HCT116 (cell line): Measurements from ENCODE around the gene CHMP4B. TPM values are rescaled to one million over a fixed set of nuclear protein-coding genes. Genes with fewer than 3 reads are reported as not detected.

ENCODE experiments used
- ATAC-seq: fragments of 200-7000 bp; cut with Tn5 transposase; 2 replicates; pipeline ENCODE4 v1.9.1; 2020; ENCODE audit warnings: mild to moderate bottlenecking, moderate library complexity
- BruUV-seq: library from RNA; stranded (reverse); fragments of 400-500 nt; replicated peaks from 2 replicates; lab custom pipeline; 2021; lab: Mats Ljungman, UMichigan
- CTCF ChIA-PET: fragments of 300-600 bp; sonication (Branson Sonifier 250); formaldehyde crosslinking; loops from one replicate; lab custom pipeline; 2021; ENCODE audit warnings: antibody characterized with exemption; lab: Charles Lee
- POLR2A ChIA-PET: fragments of 300-600, 350-600 bp; sonication (Branson Sonifier 250); formaldehyde crosslinking; loops from one replicate; lab custom pipeline; 2021; ENCODE audit warnings: antibody characterized with exemption; lab: Charles Lee
- RAD21 ChIA-PET, 2 experiments: fragments of 300-600 bp; sonication (Branson Sonifier 250); formaldehyde crosslinking; loops; one replicate each; lab custom pipeline; 2023; ENCODE audit warnings: low total read pairs in 2 of 2; ENCODE audit not compliant: uncharacterized antibody in 2 of 2, unreplicated experiment in 2 of 2, low non-redundant PET in 1 of 2; lab: Charles Lee
- DNase-seq: peaks from one replicate; pipeline ENCODE4 v3.0.0-alpha.2; 2010; ENCODE audit warnings: low read depth, low spot score
- H2AFZ ChIP-seq: fragments of 200-600 bp; shearing (Covaris generic), sonication (generic); 2 replicates; pipeline ENCODE4 v1.6.1; 2017; ENCODE audit warnings: low read depth, mixed run types, mixed read lengths, antibody characterized with exemption, low read length; ENCODE audit not compliant: poor library complexity, severe bottlenecking
- H3K27ac ChIP-seq: 2 replicates; pipeline ENCODE4 v1.5.1; 2012; ENCODE audit warnings: low read depth, low read length
- H3K27me3 ChIP-seq: fragments of 200-600 bp; sonication (generic); 2 replicates; pipeline ENCODE4 v1.6.1; 2016; ENCODE audit warnings: mixed run types, low read length, mixed read lengths; ENCODE audit not compliant: insufficient read depth
- H3K36me3 ChIP-seq, 2 experiments: fragments of 200-500 bp in 1 of 2; fragments of 200-600 bp in 1 of 2; sonication (Bioruptor generic) in 1 of 2; sonication (generic) in 1 of 2; 2 replicates each; pipeline versions ENCODE4 v1.5.1 to v1.6.1; 2014 to 2016; ENCODE audit warnings: low read length in 2 of 2, inconsistent platforms in 1 of 2, mixed read lengths in 1 of 2, mixed run types in 1 of 2; ENCODE audit not compliant: insufficient read depth in 2 of 2, control insufficient read depth in 1 of 2
- H3K4me1 ChIP-seq, 2 experiments: fragments of 200-600 bp in 1 of 2; sonication (generic) in 1 of 2; 2 replicates each; pipeline versions ENCODE4 v1.5.1 to v1.6.1; 2012 to 2017; ENCODE audit warnings: low read length in 2 of 2, inconsistent platforms in 1 of 2, mild to moderate bottlenecking in 1 of 2, mixed read lengths in 1 of 2, mixed run types in 1 of 2, moderate library complexity in 1 of 2; ENCODE audit not compliant: insufficient read depth in 2 of 2, control insufficient read depth in 1 of 2
- H3K4me2 ChIP-seq: fragments of 200-600 bp; sonication (generic); 2 replicates; pipeline ENCODE4 v1.6.1; 2017; ENCODE audit warnings: mixed run types, low read length, mixed read lengths
- H3K4me3 ChIP-seq, 2 experiments: fragments of 200-600 bp in 1 of 2; sonication (generic) in 1 of 2; replicated peaks in 1 of 2; 2 replicates each; pipeline ENCODE4 v1.5.1; 2011 to 2016; ENCODE audit warnings: low read length in 2 of 2, control low read depth in 1 of 2, low read depth in 1 of 2, mild to moderate bottlenecking in 1 of 2, mixed read lengths in 1 of 2, mixed run types in 1 of 2
- H3K79me2 ChIP-seq: fragments of 200-600 bp; sonication (generic); 2 replicates; pipeline ENCODE4 v1.6.1; 2017; ENCODE audit warnings: mild to moderate bottlenecking, mixed run types, low read length, moderate library complexity, mixed read lengths; ENCODE audit not compliant: insufficient read depth
- H3K9ac ChIP-seq: fragments of 200-600 bp; sonication (generic); 2 replicates; pipeline ENCODE4 v1.6.1; 2016; ENCODE audit warnings: low read length, mixed read lengths
- H3K9me2 ChIP-seq: fragments of 200-600 bp; sonication (generic), shearing (Covaris generic); 2 replicates; pipeline ENCODE4 v1.6.1; 2017; ENCODE audit warnings: mixed run types, mild to moderate bottlenecking, moderate library complexity; ENCODE audit not compliant: insufficient read depth
- H3K9me3 ChIP-seq, 2 experiments: fragments of 200-500 bp in 1 of 2; fragments of 200-600 bp in 1 of 2; sonication (Bioruptor generic) in 1 of 2; sonication (generic) in 1 of 2; 2 replicates each; pipeline ENCODE4 v1.6.1; 2014 to 2017; ENCODE audit warnings: low read length in 2 of 2, mixed read lengths in 2 of 2, inconsistent platforms in 1 of 2, low read depth in 1 of 2, mild to moderate bottlenecking in 1 of 2, mixed run types in 1 of 2, moderate library complexity in 1 of 2; ENCODE audit not compliant: control insufficient read depth in 1 of 2, insufficient read depth in 1 of 2
- H4K20me1 ChIP-seq: fragments of 200-600 bp; sonication (generic), shearing (Covaris generic); 2 replicates; pipeline ENCODE4 v1.6.1; 2017; ENCODE audit warnings: mixed run types, mild to moderate bottlenecking, moderate library complexity; ENCODE audit not compliant: insufficient read depth
- ATF3 ChIP-seq: IDR thresholded peaks from 2 replicates; pipeline ENCODE4 v1.6.1; 2012
- CBX3 ChIP-seq: IDR thresholded peaks from 2 replicates; pipeline ENCODE4 v1.6.1; 2012; ENCODE audit warnings: low read depth
- CEBPB ChIP-seq: IDR thresholded peaks from 2 replicates; pipeline ENCODE4 v1.6.1; 2012; ENCODE audit warnings: low read depth
- ELF1 ChIP-seq: IDR thresholded peaks from 2 replicates; pipeline ENCODE4 v1.6.1; 2012; ENCODE audit warnings: low read depth, borderline replicate concordance
- EZH2 ChIP-seq: fragments of 200-600 bp; sonication (generic); IDR thresholded peaks from 2 replicates; pipeline ENCODE4 v1.6.1; 2017; ENCODE audit warnings: antibody characterized with exemption, mixed run types
- EZH2phosphoT487 ChIP-seq: fragments of 200-600 bp; IDR thresholded peaks from 2 replicates; pipeline ENCODE4 v1.6.1; 2018; ENCODE audit warnings: antibody characterized with exemption, borderline replicate concordance
- FOSL1 ChIP-seq: IDR thresholded peaks from 2 replicates; pipeline ENCODE4 v1.6.1; 2012; ENCODE audit warnings: low read depth
- JUND ChIP-seq: IDR thresholded peaks from 2 replicates; pipeline ENCODE4 v1.6.1; 2012
- POLR2A ChIP-seq: IDR thresholded peaks from 2 replicates; pipeline ENCODE4 v1.7.0; 2011; ENCODE audit warnings: borderline replicate concordance; ENCODE audit not compliant: insufficient read depth, insufficient read length; ENCODE audit errors: extremely low read depth
- REST ChIP-seq: IDR thresholded peaks from 2 replicates; pipeline ENCODE4 v1.6.1; 2012; ENCODE audit warnings: low read depth
- SIN3A ChIP-seq: IDR thresholded peaks from 2 replicates; pipeline ENCODE4 v1.6.1; 2012; ENCODE audit warnings: low read depth
- SP1 ChIP-seq: IDR thresholded peaks from 2 replicates; pipeline ENCODE4 v1.6.1; 2012; ENCODE audit warnings: low read depth
- SRF ChIP-seq: IDR thresholded peaks from 2 replicates; pipeline ENCODE4 v1.6.1; 2012; ENCODE audit warnings: low read depth
- intact Hi-C: fragments of 100-400 bp; cut with micrococcal nuclease; formaldehyde crosslinking; loops from 2 replicates; pipeline ENCODE4 v1.10.0; 2022
- total RNA-seq: library from RNA; stranded (reverse); gene quantifications from one replicate; pipeline ENCODE4 v1.2.1, GENCODE V29; 2021; ENCODE audit not compliant: unreplicated experiment

Gene CHMP4B
- total RNA-seq, 1 experiment from 2014 or later, result 56.9 TPM

- ChIA-PET CTCF (no interaction called here), RAD21 (no interaction called here), POLR2A (no interaction called here)
- Histone ChIP-seq H3K9ac (no peak overlapping the region), H4K20me1 (peaks cover 3% of the 10 kb centered on the region; the same call in 1 of the 2 replicates), H3K9me3 (no peaks in the 10 kb centered on the region), H2AFZ (no peak overlapping the region), H3K9me2 (no peaks in the 10 kb centered on the region), H3K27me3 (no peaks in the 10 kb centered on the region), H3K4me3 (no peak overlapping the region), H3K4me1 (peaks cover 15 to 28% of the 10 kb centered on the region in 2 experiments), H3K36me3 (no peaks in the 10 kb centered on the region), H3K79me2 (peaks cover 73% of the 10 kb centered on the region), H3K4me2 (no peak overlapping the region), H3K27ac (no peak overlapping the region)
- intact Hi-C loops, result no loop called here
- ATAC-seq (no peak), DNase-seq (no peak)
- TF ChIP-seq CBX3 (no peak), FOSL1 (no peak), SRF (no peak), ATF3 (no peak), REST (no peak), JUND (no peak), SP1 (no peak), EZH2phosphoT487 (no peak), SIN3A (no peak), POLR2A (no peak), EZH2 (no peak), ELF1 (no peak), CEBPB (no peak)
- BruUV-seq, result no TSS peak
These were observed 11.8 kb downstream of the CHMP4B start for GRCh38 chr20:33822991-33823390.
